H9 (cell line): ENCODE measurements around the gene TBX5. TPM values are rescaled to one million over a fixed set of nuclear protein-coding genes. Genes with fewer than 3 reads are reported as not detected.

Experiments
- DNase-seq: peaks from one replicate; pipeline ENCODE4 v3.0.0-alpha.2; 2017
- H2AFZ ChIP-seq: one replicate; pipeline ENCODE4 v1.6.1; 2013; ENCODE audit warnings: mild to moderate bottlenecking, low read length, control low read depth, moderate library complexity
- H2AK5ac ChIP-seq: 2 replicates; pipeline ENCODE4 v1.6.1; 2013; ENCODE audit warnings: low read length, control low read depth, mixed read lengths; ENCODE audit not compliant: insufficient read length
- H2BK120ac ChIP-seq: one replicate; pipeline ENCODE4 v1.6.1; 2013; ENCODE audit warnings: low read depth, mild to moderate bottlenecking, low read length, control low read depth, inconsistent platforms; ENCODE audit not compliant: poor library complexity, severe bottlenecking
- H2BK12ac ChIP-seq: 2 replicates; pipeline ENCODE4 v1.6.1; 2013; ENCODE audit warnings: low read length, control low read depth, mixed read lengths, low read depth; ENCODE audit not compliant: insufficient read length
- H2BK15ac ChIP-seq: 2 replicates; pipeline ENCODE4 v1.6.1; 2013; ENCODE audit warnings: low read depth, low read length, control low read depth
- H2BK20ac ChIP-seq: one replicate; pipeline ENCODE4 v1.6.1; 2013; ENCODE audit warnings: low read depth, mild to moderate bottlenecking, low read length, control low read depth, inconsistent platforms; ENCODE audit not compliant: poor library complexity, severe bottlenecking
- H2BK5ac ChIP-seq: 2 replicates; pipeline ENCODE4 v1.6.1; 2013; ENCODE audit warnings: low read length, control low read depth, mixed read lengths; ENCODE audit not compliant: insufficient read length
- H3K14ac ChIP-seq: 2 replicates; pipeline ENCODE4 v1.6.1; 2013; ENCODE audit warnings: low read length, control low read depth; ENCODE audit not compliant: insufficient read depth
- H3K18ac ChIP-seq: 2 replicates; pipeline ENCODE4 v1.6.1; 2013; ENCODE audit warnings: low read depth, mild to moderate bottlenecking, mixed read lengths, low read length, control low read depth; ENCODE audit not compliant: insufficient read length
- H3K23ac ChIP-seq: 2 replicates; pipeline ENCODE4 v1.6.1; 2013; ENCODE audit warnings: low read length, control low read depth, mixed read lengths, low read depth; ENCODE audit not compliant: insufficient read length
- H3K23me2 ChIP-seq: 2 replicates; pipeline ENCODE4 v1.6.1; 2013; ENCODE audit warnings: low read depth, mild to moderate bottlenecking, mixed read lengths, low read length, control low read depth; ENCODE audit not compliant: insufficient read length, poor library complexity, severe bottlenecking
- H3K27ac ChIP-seq: 2 replicates; pipeline ENCODE4 v1.5.1; 2013; ENCODE audit warnings: low read length, control low read depth, mixed read lengths, low read depth; ENCODE audit not compliant: insufficient read length
- H3K27me3 ChIP-seq: 2 replicates; pipeline ENCODE4 v1.6.1; 2013; ENCODE audit warnings: low read length, control low read depth, inconsistent platforms; ENCODE audit not compliant: insufficient read depth
- H3K4ac ChIP-seq: 2 replicates; pipeline ENCODE4 v1.6.1; 2013; ENCODE audit warnings: low read depth, mild to moderate bottlenecking, control low read depth, inconsistent platforms, low read length, moderate library complexity
- H3K4me1 ChIP-seq: 2 replicates; pipeline ENCODE4 v1.6.1; 2013; ENCODE audit warnings: low read length, control low read depth, inconsistent platforms; ENCODE audit not compliant: insufficient read depth
- H3K4me2 ChIP-seq: 2 replicates; pipeline ENCODE4 v1.6.1; 2013; ENCODE audit warnings: low read length, control low read depth, mixed read lengths; ENCODE audit not compliant: insufficient read length, insufficient read depth
- H3K56ac ChIP-seq: 2 replicates; pipeline ENCODE4 v1.6.1; 2013; ENCODE audit warnings: low read depth, mild to moderate bottlenecking, mixed read lengths, low read length, control low read depth; ENCODE audit not compliant: insufficient read length
- H3K79me1 ChIP-seq: 2 replicates; pipeline ENCODE4 v1.6.1; 2013; ENCODE audit warnings: low read depth, mild to moderate bottlenecking, moderate library complexity, low read length, control low read depth, inconsistent platforms; ENCODE audit not compliant: insufficient read depth, poor library complexity, severe bottlenecking
- H3K79me2 ChIP-seq: 2 replicates; pipeline ENCODE4 v1.6.1; 2013; ENCODE audit warnings: low read length, control low read depth, inconsistent platforms; ENCODE audit not compliant: insufficient read depth
- H3K9ac ChIP-seq: 2 replicates; pipeline ENCODE4 v1.6.1; 2013; ENCODE audit warnings: low read length, control low read depth, mixed read lengths; ENCODE audit not compliant: insufficient read length; ENCODE audit errors: extremely low read depth
- H3K9me3 ChIP-seq: one replicate; pipeline ENCODE4 v1.6.1; 2013; ENCODE audit warnings: low read depth, low read length, inconsistent platforms; ENCODE audit not compliant: control insufficient read depth
- H3T11ph ChIP-seq: one replicate; pipeline ENCODE4 v1.6.1; 2013; ENCODE audit warnings: mild to moderate bottlenecking, low read length, control low read depth, inconsistent platforms
- H4K20me1 ChIP-seq: one replicate; pipeline ENCODE4 v1.6.1; 2013; ENCODE audit not compliant: control insufficient read depth, insufficient read length, insufficient read depth
- H4K5ac ChIP-seq: 2 replicates; pipeline ENCODE4 v1.6.1; 2013; ENCODE audit warnings: low read depth, mild to moderate bottlenecking, mixed read lengths, low read length, control low read depth; ENCODE audit not compliant: insufficient read length
- H4K8ac ChIP-seq: replicated peaks from 2 replicates; pipeline ENCODE4 v1.6.1; 2013; ENCODE audit warnings: low read length, control low read depth, mixed read lengths, low read depth; ENCODE audit not compliant: insufficient read length
- H4K91ac ChIP-seq: 2 replicates; pipeline ENCODE4 v1.6.1; 2013; ENCODE audit warnings: low read depth, mild to moderate bottlenecking, moderate library complexity, mixed read lengths, low read length, control low read depth; ENCODE audit not compliant: insufficient read length
- H3K27ac Mint-ChIP-seq, 3 experiments: 2 replicates in 2 of 3; 3 replicates in 1 of 3; pipeline ENCODE4 v1.8.0; 2020 to 2021; ENCODE audit warnings: mixed read lengths in 3 of 3, mild to moderate bottlenecking in 1 of 3, moderate library complexity in 1 of 3
- H3K27me3 Mint-ChIP-seq: 2 replicates; pipeline ENCODE4 v1.8.0; 2021; ENCODE audit warnings: low read depth, mild to moderate bottlenecking, moderate library complexity, mixed read lengths
- H3K36me3 Mint-ChIP-seq, 3 experiments: 2 replicates in 2 of 3; 3 replicates in 1 of 3; pipeline ENCODE4 v1.8.0; 2020 to 2021; ENCODE audit warnings: low read depth in 3 of 3, mixed read lengths in 3 of 3; ENCODE audit not compliant: insufficient read depth in 1 of 3
- H3K4me1 Mint-ChIP-seq, 2 experiments: 2 replicates each; pipeline ENCODE4 v1.8.0; 2020; ENCODE audit warnings: mixed read lengths in 2 of 2
- H3K4me3 Mint-ChIP-seq, 2 experiments: 2 replicates in 1 of 2; 3 replicates in 1 of 2; pipeline ENCODE4 v1.8.0; 2020 to 2021; ENCODE audit warnings: mild to moderate bottlenecking in 2 of 2, mixed read lengths in 2 of 2, moderate library complexity in 1 of 2
- H3K9me3 Mint-ChIP-seq, 2 experiments: 2 replicates in 1 of 2; 3 replicates in 1 of 2; pipeline ENCODE4 v1.8.0; 2020; ENCODE audit warnings: mild to moderate bottlenecking in 2 of 2, mixed read lengths in 2 of 2, moderate library complexity in 1 of 2
- CTCF ChIP-seq: fragments of 200-600 bp; sonication (generic); conservative IDR thresholded peaks from 3 replicates; pipeline ENCODE4 v1.8.0; 2021; ENCODE audit warnings: antibody characterized with exemption, mild to moderate bottlenecking
- WGBS: extraction: QIAGEN DNeasy Blood & Tissue Kit; methylation state at CpG from one replicate; pipeline ENCODE4 v1.1.7; 2013; ENCODE audit warnings: missing lambda C conversion rate, low lambda C conversion rate, mixed read lengths; ENCODE audit not compliant: insufficient read length; ENCODE audit errors: extremely low coverage; 5-methylcytosine and 5-hydroxymethylcytosine counted together
- total RNA-seq: library from RNA; stranded (reverse); gene quantifications from 2 replicates; pipeline ENCODE4 v1.2.1, GENCODE V29; 2021

The TBX5 gene
- total RNA-seq, 1 experiment from 2014 or later = not detected

GRCh38 chr12:114407842-114408411 is 2.0 kb upstream of the TBX5 start:
- Histone ChIP-seq H3K4me1 (no peaks in the 10 kb centered on the region; the same call in none of the 2 replicates), H2BK5ac (no peak overlapping the region), H4K91ac (no peak overlapping the region), H3K9me3 (no peaks in the 10 kb centered on the region), H3K14ac (no peak overlapping the region), H3K4ac (no peak overlapping the region), H2AK5ac (no peak overlapping the region), H3T11ph (no peak overlapping the region), H3K56ac (no peak overlapping the region), H2BK15ac (no peak overlapping the region), H3K4me2 (peak overlapping the region; percentile 54), H4K8ac (no peak overlapping the region), H3K9ac (no peak overlapping the region), H3K23ac (no peak overlapping the region), H3K79me1 (no peaks in the 10 kb centered on the region), H2BK12ac (no peak overlapping the region), H4K20me1 (no peaks in the 10 kb centered on the region), H3K79me2 (no peaks in the 10 kb centered on the region), H3K18ac (no peak overlapping the region), H3K27me3 (peaks cover 100% of the 10 kb centered on the region), H2AFZ (no peak overlapping the region), H2BK20ac (no peak overlapping the region), H2BK120ac (no peak overlapping the region), H3K27ac (no peak overlapping the region), H3K23me2 (no peaks in the 10 kb centered on the region), H4K5ac (no peak overlapping the region)
- Mint-ChIP-seq H3K27ac (no peak overlapping the region), H3K4me3 (peak overlapping the region in 1 of 2 experiments; percentile 68; a peak in 3 of 5 replicates), H3K4me1 (peaks cover 35 to 50% of the 10 kb centered on the region in 2 experiments), H3K27me3 (peaks cover 100% of the 10 kb centered on the region), H3K36me3 (no peaks in the 10 kb centered on the region), H3K9me3 (peaks cover 0 to 11% of the 10 kb centered on the region in 2 experiments; a peak in 2 of 5 replicates)
- TF ChIP-seq CTCF = no peak
- DNase-seq = peak; percentile 69
- WGBS = no CpG with 5 or more reads among the region's 31 CpGs
